Astrocyte of the spinal cord (primary cell): Measurements from ENCODE around the gene PLA2R1.
A peak's percentile ranks its signal among the peaks of the same experiment; 100 is the strongest.

ENCODE experiments used
- DNase-seq: peaks from one replicate; pipeline ENCODE4 v3.0.0; 2011; ENCODE audit warnings: low read depth, low spot score
- H3K4me3 ChIP-seq: 2 replicates; pipeline ENCODE4 v1.5.1; 2011; ENCODE audit warnings: low read depth, mild to moderate bottlenecking, low read length, moderate library complexity
- CTCF ChIP-seq: IDR thresholded peaks from 2 replicates; pipeline ENCODE4 v1.5.1; 2012; ENCODE audit warnings: low read depth, mild to moderate bottlenecking, low read length, inconsistent platforms
- in situ Hi-C: cut with HindIII; loops from 2 replicates; pipeline ENCODE4 v1.10.0; 2017; ENCODE audit warnings: low sequenced_read_pairs

PLA2R1 gene

DNA sequence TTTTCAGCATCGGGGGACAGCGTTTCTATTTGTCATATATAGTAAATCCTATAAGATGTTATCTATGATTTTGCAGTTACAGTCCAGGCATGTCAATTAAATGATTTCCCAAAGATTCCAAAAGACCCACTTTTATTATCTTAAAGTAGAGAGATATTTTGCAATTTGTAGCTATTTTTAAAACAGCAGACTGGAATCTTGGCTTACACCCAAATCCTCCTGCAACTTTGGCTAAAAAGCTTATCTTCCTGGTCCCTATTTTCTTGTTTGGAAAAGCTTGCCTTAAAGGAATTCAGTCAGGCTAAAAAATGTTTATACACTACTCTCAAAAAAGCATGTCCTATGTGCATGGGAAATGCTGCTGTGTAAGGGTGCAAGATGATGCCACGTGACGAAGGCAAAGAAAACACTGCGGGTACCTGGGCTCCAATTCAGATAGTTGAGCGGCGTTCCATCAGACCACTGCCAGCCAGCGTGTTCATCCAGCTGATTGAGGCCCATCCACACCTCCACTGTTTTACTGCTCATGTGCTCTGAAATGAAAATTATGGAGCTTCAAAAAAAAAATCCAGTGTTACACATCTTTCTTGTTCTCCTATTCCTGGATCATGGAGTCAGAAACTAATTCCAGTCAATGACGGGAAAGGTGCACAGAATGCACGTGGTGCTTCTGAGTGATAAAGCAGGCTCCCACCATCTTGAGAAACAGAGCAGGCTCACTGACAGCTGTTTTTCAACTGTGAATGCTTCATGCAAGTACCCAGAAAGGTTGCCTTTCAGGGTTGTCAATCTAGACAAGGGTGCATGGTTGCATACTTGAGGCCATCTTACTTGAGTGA lies 33.8 kb downstream of the PLA2R1 start:
- no peak overlapping the region for H3K4me3 ChIP-seq
- in situ Hi-C loops = no loop called here
- peak; percentile 14 for DNase-seq
- TF ChIP-seq CTCF = no peak

DNA sequence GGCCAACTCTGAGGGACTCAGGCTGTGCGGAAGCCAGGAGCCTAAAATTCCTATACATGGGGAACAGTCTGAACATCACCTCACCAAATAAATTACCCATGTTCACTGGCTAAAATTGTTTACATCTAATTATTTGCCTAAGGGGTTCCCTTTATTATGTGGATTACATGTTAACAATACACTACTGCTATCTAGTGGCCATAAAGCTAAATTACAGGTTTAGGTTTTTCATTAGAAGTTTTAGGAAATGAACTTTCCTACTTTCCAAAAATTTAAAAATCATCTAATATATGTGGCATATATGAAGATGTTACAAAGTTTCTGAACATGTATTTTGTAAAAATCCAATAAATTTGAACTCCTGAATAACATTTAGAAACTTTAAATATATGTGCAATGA lies 40.3 kb downstream of the PLA2R1 start:
- TF ChIP-seq CTCF = peak; percentile 24
- in situ Hi-C loops = no loop called here
- no peak overlapping the region for H3K4me3 ChIP-seq
- no peak for DNase-seq

- no peak for TF ChIP-seq CTCF
- H3K4me3 ChIP-seq = no peak overlapping the region
- no peak for DNase-seq
- in situ Hi-C loops = no loop called here
Observed at GRCh38 chr2:160019374-160020090, 42.9 kb downstream of the PLA2R1 start.

DNA sequence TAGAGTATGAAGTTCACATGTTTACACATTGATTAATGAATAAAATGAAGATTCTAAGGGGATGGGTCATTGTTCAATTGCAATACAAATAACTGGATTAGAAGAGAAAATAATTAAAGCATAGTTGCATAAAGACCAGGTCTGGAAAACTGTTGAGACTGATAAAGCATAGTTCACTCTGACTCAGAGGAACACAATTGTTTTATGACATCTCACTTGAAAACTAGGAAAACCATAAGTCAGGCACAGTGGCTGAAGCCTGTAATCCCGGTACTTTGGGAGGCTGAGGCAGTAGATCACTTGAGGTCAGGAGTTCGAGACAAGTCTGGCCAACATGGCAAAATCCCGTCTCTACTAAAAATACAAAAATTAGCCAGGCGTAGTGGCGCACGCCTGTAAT lies 46.7 kb downstream of the PLA2R1 start:
- no peak for TF ChIP-seq CTCF
- DNase-seq = no peak
- H3K4me3 ChIP-seq = no peak overlapping the region
- in situ Hi-C loops = no loop called here

DNA sequence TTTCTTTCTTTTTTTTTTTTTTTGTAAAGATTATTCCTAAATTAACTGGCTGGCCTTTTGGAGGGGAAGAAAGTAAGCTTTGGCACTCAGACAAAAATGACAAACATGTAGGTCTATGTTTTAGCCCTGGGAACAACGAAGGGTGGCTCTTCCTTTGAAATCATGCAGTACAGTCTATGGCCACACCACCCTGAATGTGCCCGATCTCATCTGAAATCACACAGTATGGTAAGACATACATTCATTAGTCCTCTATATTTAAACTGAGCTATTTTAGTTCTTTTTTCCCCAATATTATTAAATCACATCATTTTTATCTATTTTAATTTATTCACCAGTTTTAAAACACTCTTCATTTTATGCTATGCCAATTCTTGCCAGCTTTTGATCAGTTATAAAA lies 48.2 kb downstream of the PLA2R1 start:
- in situ Hi-C loops = no loop called here
- no peak for DNase-seq
- no peak overlapping the region for H3K4me3 ChIP-seq
- no peak for TF ChIP-seq CTCF

DNA sequence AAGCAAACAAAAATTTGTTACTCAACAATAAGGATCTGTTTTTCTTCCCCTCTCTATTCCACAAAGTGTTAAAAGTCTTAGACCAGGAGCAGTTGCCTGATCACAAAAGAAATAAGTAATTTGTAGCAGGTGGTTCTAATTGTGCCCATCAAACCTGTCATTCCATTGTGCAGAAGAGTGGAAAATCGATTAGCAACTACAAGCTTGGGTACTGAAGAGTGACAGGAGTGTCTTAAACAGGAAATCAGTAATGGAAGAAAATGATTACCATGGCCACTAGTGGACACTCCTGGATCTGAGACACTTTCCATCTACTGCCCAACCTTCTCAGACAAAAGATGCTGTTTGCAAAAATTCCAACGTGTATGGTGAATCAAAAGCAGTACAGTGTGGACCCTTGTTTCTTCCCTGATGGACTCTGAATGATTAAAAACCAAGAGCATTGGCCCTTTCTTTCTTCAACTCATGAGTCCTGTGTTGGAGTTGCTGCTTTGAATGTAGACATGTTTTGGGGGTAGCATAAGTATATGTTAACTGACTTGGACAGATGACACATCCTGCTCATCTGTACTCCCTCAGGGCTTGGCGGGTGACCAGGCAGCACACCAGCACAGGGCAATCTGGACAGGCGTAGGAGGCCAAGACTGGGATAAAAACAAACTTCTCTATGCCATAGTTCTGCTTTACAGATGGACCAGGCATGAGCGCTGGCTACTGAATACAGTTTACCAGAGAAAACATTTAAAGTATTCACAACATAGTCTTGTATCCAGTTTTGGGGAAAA lies 51.9 kb downstream of the PLA2R1 start:
- no peak for TF ChIP-seq CTCF
- in situ Hi-C loops = no loop called here
- no peak overlapping the region for H3K4me3 ChIP-seq
- DNase-seq = no peak
